NB4 (cell line): Measurements from ENCODE around the gene RTKN2.

Experiments used
- CTCF ChIP-seq: IDR thresholded peaks from one replicate; pipeline ENCODE4 v1.5.1; 2012; ENCODE audit warnings: low read depth, low read length
- MAX ChIP-seq: IDR thresholded peaks from 2 replicates; pipeline ENCODE4 v1.6.1; 2011; ENCODE audit warnings: low read depth, low read length
- MYC ChIP-seq: IDR thresholded peaks from 2 replicates; pipeline ENCODE4 v1.6.1; 2011; ENCODE audit warnings: low read depth, low read length
- POLR2A ChIP-seq: IDR thresholded peaks from 2 replicates; pipeline ENCODE4 v1.6.1; 2011; ENCODE audit warnings: mild to moderate bottlenecking; ENCODE audit not compliant: insufficient read length; ENCODE audit errors: extremely low read depth

DNA sequence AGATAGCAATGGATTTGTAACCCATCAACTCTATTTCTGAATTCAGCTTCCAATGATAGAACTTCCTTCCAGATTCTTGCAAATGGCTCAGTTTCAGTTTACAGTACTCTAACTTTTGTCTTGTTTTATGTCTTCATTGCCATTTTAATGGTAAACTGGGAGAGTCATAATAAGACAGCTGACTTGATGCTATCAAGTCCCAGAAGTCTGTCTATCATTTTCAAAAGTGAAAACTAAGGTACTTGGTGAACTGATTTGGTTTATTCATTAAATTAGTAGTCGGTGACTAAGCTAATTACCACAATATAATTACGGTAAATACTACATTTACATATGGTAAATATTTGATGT is 25.0 kb downstream of the RTKN2 start:
- TF ChIP-seq CTCF (no peak), POLR2A (no peak), MAX (no peak), MYC (no peak)
